Measurements from ENCODE around the gene LLGL2.
"Not testable (repeated sequence)": the region's sequence is repeated elsewhere in the genome, so short reads cannot be mapped to it uniquely, and the experiment has no call there.

Gene LLGL2

GRCh38 chr17:75507733-75508719 lies 17.5 kb upstream of the LLGL2 start:
- DNase-seq: no peak

GRCh38 chr17:75508931-75509361 lies 16.6 kb upstream of the LLGL2 start:
- DNase-seq: no peak

GRCh38 chr17:75509528-75510258 lies 15.8 kb upstream of the LLGL2 start:
- no peak for DNase-seq

- no peak for DNase-seq
These were observed 14.3 kb upstream of the LLGL2 start for GRCh38 chr17:75511270-75511609.

GRCh38 chr17:75511610-75512575 lies 13.6 kb upstream of the LLGL2 start:
- DNase-seq: no peak

- no peak for DNase-seq
These were observed 12.4 kb upstream of the LLGL2 start for GRCh38 chr17:75512926-75513640.

GRCh38 chr17:75513641-75514000 lies 11.9 kb upstream of the LLGL2 start:
- DNase-seq: no peak

GRCh38 chr17:75514299-75514918 lies 11.1 kb upstream of the LLGL2 start:
- DNase-seq: no peak

- DNase-seq: no peak
These were observed 10.5 kb upstream of the LLGL2 start for GRCh38 chr17:75514919-75515495.

GRCh38 chr17:75515496-75516254 lies 9.8 kb upstream of the LLGL2 start, which contains the start of gene CASKIN2:
Gene CASKIN2 (minus strand): TSS chr17:75515537. CDS start chr17:75513804, 1,733 bp downstream.
- peak; percentile 94 for DNase-seq

- DNase-seq: peak; percentile 94
These were observed 9.3 kb upstream of the LLGL2 start, which contains the start of gene TSEN54 for GRCh38 chr17:75516255-75516618. Gene TSEN54 (plus strand): TSS chr17:75516528. CDS start chr17:75516561, 33 bp downstream.

- no peak for DNase-seq
These were observed 8.7 kb upstream of the LLGL2 start for GRCh38 chr17:75516619-75517296.

- DNase-seq: no peak
These were observed 8.1 kb upstream of the LLGL2 start for GRCh38 chr17:75517297-75517865.

GRCh38 chr17:75518201-75518600 lies 7.3 kb upstream of the LLGL2 start:
- DNase-seq: no peak

GRCh38 chr17:75518983-75519537 lies 6.4 kb upstream of the LLGL2 start:
- no peak for DNase-seq

- DNase-seq: not testable (repeated sequence)
These were observed 5.1 kb upstream of the LLGL2 start for GRCh38 chr17:75520413-75520812.

GRCh38 chr17:75521290-75521689 lies 4.2 kb upstream of the LLGL2 start:
- DNase-seq: no peak

GRCh38 chr17:75521951-75522727 lies 3.4 kb upstream of the LLGL2 start:
- no peak for DNase-seq

Measured in NCI-H1436 (cell line).